SU-DHL-6 (cell line): ENCODE measurements around the gene RBMS1.

ENCODE experiments used
- H2AFZ ChIP-seq: fragments of 200-600 bp; sonication (generic); 2 replicates; pipeline ENCODE4 v1.6.1; 2014; ENCODE audit warnings: low read depth, mild to moderate bottlenecking, moderate library complexity, mixed read lengths, antibody characterized with exemption, low read length; ENCODE audit not compliant: severe bottlenecking
- H3F3A ChIP-seq: fragments of 200-600 bp; shearing (Covaris generic); 2 replicates; pipeline ENCODE4 v1.6.0; 2016; ENCODE audit warnings: antibody characterized with exemption, mild to moderate bottlenecking; ENCODE audit not compliant: insufficient read depth
- H3K27ac ChIP-seq: fragments of 200-600 bp; sonication (generic); 2 replicates; pipeline ENCODE4 v1.5.1; 2016; ENCODE audit warnings: low read depth, mild to moderate bottlenecking, low read length, moderate library complexity, mixed read lengths
- H3K27me3 ChIP-seq: fragments of 200-600 bp; sonication (generic), shearing (Covaris generic); 2 replicates; pipeline ENCODE4 v1.6.0; 2014; ENCODE audit warnings: mild to moderate bottlenecking, low read length
- H3K36me3 ChIP-seq: fragments of 200-600 bp; sonication (generic); 2 replicates; pipeline ENCODE4 v1.6.1; 2014; ENCODE audit warnings: mild to moderate bottlenecking, low read length, mixed read lengths
- H3K4me2 ChIP-seq: fragments of 300-600, 200-600 bp; shearing (Covaris generic), sonication (generic); 2 replicates; pipeline ENCODE4 v1.6.0; 2014; ENCODE audit warnings: low read length, low read depth, mild to moderate bottlenecking; ENCODE audit not compliant: poor library complexity, severe bottlenecking
- H3K4me3 ChIP-seq: fragments of 200-600 bp; sonication (generic); 2 replicates; pipeline ENCODE4 v1.5.1; 2014; ENCODE audit warnings: antibody characterized with exemption, low read length, mild to moderate bottlenecking, mixed read lengths; ENCODE audit not compliant: insufficient read depth, poor library complexity, severe bottlenecking
- H3K79me2 ChIP-seq: fragments of 200-600 bp; sonication (generic); 2 replicates; pipeline ENCODE4 v1.6.1; 2014; ENCODE audit warnings: mild to moderate bottlenecking, low read length, moderate library complexity; ENCODE audit not compliant: insufficient read depth
- H3K9ac ChIP-seq: fragments of 200-600 bp; sonication (generic); 2 replicates; pipeline ENCODE4 v1.7.0; 2014; ENCODE audit warnings: mild to moderate bottlenecking, low read length
- H3K9me2 ChIP-seq: fragments of 200-600 bp; sonication (generic); replicated peaks from 2 replicates; pipeline ENCODE4 v1.6.1; 2014; ENCODE audit warnings: low read length; ENCODE audit not compliant: insufficient read depth
- H3K9me3 ChIP-seq: fragments of 200-600 bp; sonication (generic); 2 replicates; pipeline ENCODE4 v1.6.1; 2014; ENCODE audit warnings: low read length, mixed read lengths; ENCODE audit not compliant: insufficient read depth
- H4K20me1 ChIP-seq: fragments of 200-600 bp; sonication (generic); 2 replicates; pipeline ENCODE4 v1.6.1; 2014; ENCODE audit warnings: low read depth, mild to moderate bottlenecking, antibody characterized with exemption, low read length, moderate library complexity, mixed read lengths
- CTCF ChIP-seq: fragments of 200-600 bp; sonication (generic); IDR thresholded peaks from one replicate; pipeline ENCODE4 v1.5.1; 2017; ENCODE audit warnings: antibody characterized with exemption, mild to moderate bottlenecking, low read length, moderate library complexity; ENCODE audit not compliant: insufficient read depth, poor library complexity, severe bottlenecking
- EZH2phosphoT487 ChIP-seq: fragments of 200-600 bp; sonication (generic), shearing (Covaris generic); conservative IDR thresholded peaks from 2 replicates; pipeline ENCODE4 v1.6.1; 2018; ENCODE audit warnings: mild to moderate bottlenecking, antibody characterized with exemption, low read length, moderate library complexity, mixed read lengths

The RBMS1 gene

GRCh38 chr2:160472839-160473251 is 20.8 kb downstream of the RBMS1 start:
- Histone ChIP-seq H3K36me3 (no peaks in the 10 kb centered on the region), H3K9me3 (no peaks in the 10 kb centered on the region), H3F3A (no peaks in the 10 kb centered on the region), H3K9me2 (no peaks in the 10 kb centered on the region), H3K4me3 (no peak overlapping the region), H3K4me2 (no peak overlapping the region), H3K27me3 (no peaks in the 10 kb centered on the region), H4K20me1 (no peaks in the 10 kb centered on the region), H3K9ac (no peak overlapping the region), H3K79me2 (no peaks in the 10 kb centered on the region), H2AFZ (no peak overlapping the region), H3K27ac (no peak overlapping the region)
- TF ChIP-seq EZH2phosphoT487 (no peak), CTCF (no peak)

GRCh38 chr2:160471950-160472349 is 21.7 kb downstream of the RBMS1 start:
- Histone ChIP-seq H3K79me2 (no peaks in the 10 kb centered on the region), H3K4me2 (no peak overlapping the region), H3K9me3 (no peaks in the 10 kb centered on the region), H3K9me2 (no peaks in the 10 kb centered on the region), H2AFZ (no peak overlapping the region), H3K27me3 (no peaks in the 10 kb centered on the region), H3K4me3 (no peak overlapping the region), H3K9ac (no peak overlapping the region), H3K36me3 (no peaks in the 10 kb centered on the region), H4K20me1 (no peaks in the 10 kb centered on the region), H3K27ac (no peak overlapping the region), H3F3A (no peaks in the 10 kb centered on the region)
- no peak for TF ChIP-seq CTCF

GRCh38 chr2:160469621-160470204 is 23.9 kb downstream of the RBMS1 start:
- H4K20me1 ChIP-seq = no peaks in the 10 kb centered on the region
- no peak for TF ChIP-seq EZH2phosphoT487
- TF ChIP-seq CTCF = no peak
- H3K4me2 ChIP-seq = no peak overlapping the region

More at GRCh38 chr2:160469621-160470204, 23.9 kb downstream of the RBMS1 start:
- no peaks in the 10 kb centered on the region for H3K79me2 ChIP-seq
- no peak overlapping the region for H3K4me3 ChIP-seq
- H3K9me3 ChIP-seq = no peaks in the 10 kb centered on the region
- H3K27ac ChIP-seq = no peak overlapping the region
- no peak overlapping the region for H2AFZ ChIP-seq
- no peaks in the 10 kb centered on the region for H3K36me3 ChIP-seq
- H3K27me3 ChIP-seq = no peaks in the 10 kb centered on the region
- no peaks in the 10 kb centered on the region for H3F3A ChIP-seq
- no peaks in the 10 kb centered on the region for H3K9me2 ChIP-seq
- no peak overlapping the region for H3K9ac ChIP-seq
